Measurements from ENCODE around the gene DUSP1.

- no peak for TF ChIP-seq GATA2 (IDR thresholded peaks at IDR 0.05; ENCODE audit: low read depth, low read length)
- no peak for TF ChIP-seq GATA3 (IDR thresholded peaks at IDR 0.05; ENCODE audit: low read depth, low read length)
Observed at GRCh38 chr5:172792701-172793570, 21.9 kb upstream of the DUSP1 start.
